Mesothelial cell of epicardium (in vitro differentiated cells): ENCODE data around the gene CCL25. TPM values are rescaled to one million over a fixed set of nuclear protein-coding genes. Genes with fewer than 3 reads are reported as not detected.

Source experiments
- DNase-seq, 2 experiments: peaks; one replicate each; pipeline ENCODE4 v3.0.0; 2021; ENCODE audit warnings: low spot score in 2 of 2; ENCODE audit not compliant: unreplicated experiment in 2 of 2
- H3K27ac Mint-ChIP-seq: 2 replicates; pipeline ENCODE4 v1.8.0; 2021; ENCODE audit warnings: mixed read lengths
- H3K27me3 Mint-ChIP-seq: 2 replicates; pipeline ENCODE4 v1.8.0; 2021; ENCODE audit warnings: low read depth, mixed read lengths
- H3K36me3 Mint-ChIP-seq: 2 replicates; pipeline ENCODE4 v1.8.0; 2021; ENCODE audit warnings: mixed read lengths
- H3K4me1 Mint-ChIP-seq: 2 replicates; pipeline ENCODE4 v1.8.0; 2021; ENCODE audit warnings: mixed read lengths
- H3K4me3 Mint-ChIP-seq: 2 replicates; pipeline ENCODE4 v1.8.0; 2021; ENCODE audit warnings: mild to moderate bottlenecking, moderate library complexity, mixed read lengths
- H3K9me3 Mint-ChIP-seq: 2 replicates; pipeline ENCODE4 v1.8.0; 2021; ENCODE audit warnings: mixed read lengths
- total RNA-seq: library from RNA; stranded (reverse); gene quantifications from 3 replicates; pipeline ENCODE4 v1.2.1, GENCODE V29; 2021
- TF ChIP-seq, protein P1 (sequence below): fragments of 200-600 bp; sonication (generic); IDR thresholded peaks from one replicate; pipeline ENCODE4 v1.5.0; 2021; ENCODE audit warnings: antibody characterized with exemption; ENCODE audit not compliant: unreplicated experiment

The CCL25 gene
- total RNA-seq, 1 donor from 2014 or later, result 0.42 TPM

DNA sequence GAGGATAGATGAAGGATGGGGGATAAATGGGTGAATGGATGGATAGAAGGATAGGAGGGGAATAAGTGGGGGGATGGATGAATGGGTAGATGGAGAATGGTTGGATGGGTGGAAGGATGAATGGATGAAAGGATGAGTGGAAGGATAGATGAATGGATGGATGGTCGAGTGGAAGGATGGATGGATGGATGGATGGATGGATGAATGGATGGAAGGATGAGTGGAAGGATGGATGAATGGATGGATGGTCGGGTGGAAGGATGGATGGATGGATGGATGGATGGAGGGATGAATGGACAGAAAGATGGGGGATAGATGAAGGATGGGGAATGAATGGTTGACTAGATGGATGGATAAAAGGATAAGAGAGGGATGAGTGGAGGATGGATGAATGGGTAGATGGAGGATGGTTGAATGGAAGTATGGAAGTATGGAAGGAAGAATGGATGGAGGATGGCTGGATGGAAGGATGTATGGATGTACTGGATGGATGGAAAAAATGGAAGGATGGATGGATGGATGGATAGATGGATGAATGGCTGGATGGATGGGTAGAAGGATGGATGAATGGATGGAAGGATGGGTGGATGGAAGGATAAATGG, 54.8 kb downstream of the CCL25 start:
- no peaks in the 10 kb centered on the region for H3K27me3 Mint-ChIP-seq
- H3K36me3 Mint-ChIP-seq, result peaks cover 32% of the 10 kb centered on the region
- TF ChIP-seq, protein P1, sequence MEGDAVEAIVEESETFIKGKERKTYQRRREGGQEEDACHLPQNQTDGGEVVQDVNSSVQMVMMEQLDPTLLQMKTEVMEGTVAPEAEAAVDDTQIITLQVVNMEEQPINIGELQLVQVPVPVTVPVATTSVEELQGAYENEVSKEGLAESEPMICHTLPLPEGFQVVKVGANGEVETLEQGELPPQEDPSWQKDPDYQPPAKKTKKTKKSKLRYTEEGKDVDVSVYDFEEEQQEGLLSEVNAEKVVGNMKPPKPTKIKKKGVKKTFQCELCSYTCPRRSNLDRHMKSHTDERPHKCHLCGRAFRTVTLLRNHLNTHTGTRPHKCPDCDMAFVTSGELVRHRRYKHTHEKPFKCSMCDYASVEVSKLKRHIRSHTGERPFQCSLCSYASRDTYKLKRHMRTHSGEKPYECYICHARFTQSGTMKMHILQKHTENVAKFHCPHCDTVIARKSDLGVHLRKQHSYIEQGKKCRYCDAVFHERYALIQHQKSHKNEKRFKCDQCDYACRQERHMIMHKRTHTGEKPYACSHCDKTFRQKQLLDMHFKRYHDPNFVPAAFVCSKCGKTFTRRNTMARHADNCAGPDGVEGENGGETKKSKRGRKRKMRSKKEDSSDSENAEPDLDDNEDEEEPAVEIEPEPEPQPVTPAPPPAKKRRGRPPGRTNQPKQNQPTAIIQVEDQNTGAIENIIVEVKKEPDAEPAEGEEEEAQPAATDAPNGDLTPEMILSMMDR, result no peak
- no peak for DNase-seq
- H3K4me3 Mint-ChIP-seq, result no peak overlapping the region
- H3K27ac Mint-ChIP-seq, result no peak overlapping the region
- no peaks in the 10 kb centered on the region for H3K4me1 Mint-ChIP-seq
- no peaks in the 10 kb centered on the region for H3K9me3 Mint-ChIP-seq

DNA sequence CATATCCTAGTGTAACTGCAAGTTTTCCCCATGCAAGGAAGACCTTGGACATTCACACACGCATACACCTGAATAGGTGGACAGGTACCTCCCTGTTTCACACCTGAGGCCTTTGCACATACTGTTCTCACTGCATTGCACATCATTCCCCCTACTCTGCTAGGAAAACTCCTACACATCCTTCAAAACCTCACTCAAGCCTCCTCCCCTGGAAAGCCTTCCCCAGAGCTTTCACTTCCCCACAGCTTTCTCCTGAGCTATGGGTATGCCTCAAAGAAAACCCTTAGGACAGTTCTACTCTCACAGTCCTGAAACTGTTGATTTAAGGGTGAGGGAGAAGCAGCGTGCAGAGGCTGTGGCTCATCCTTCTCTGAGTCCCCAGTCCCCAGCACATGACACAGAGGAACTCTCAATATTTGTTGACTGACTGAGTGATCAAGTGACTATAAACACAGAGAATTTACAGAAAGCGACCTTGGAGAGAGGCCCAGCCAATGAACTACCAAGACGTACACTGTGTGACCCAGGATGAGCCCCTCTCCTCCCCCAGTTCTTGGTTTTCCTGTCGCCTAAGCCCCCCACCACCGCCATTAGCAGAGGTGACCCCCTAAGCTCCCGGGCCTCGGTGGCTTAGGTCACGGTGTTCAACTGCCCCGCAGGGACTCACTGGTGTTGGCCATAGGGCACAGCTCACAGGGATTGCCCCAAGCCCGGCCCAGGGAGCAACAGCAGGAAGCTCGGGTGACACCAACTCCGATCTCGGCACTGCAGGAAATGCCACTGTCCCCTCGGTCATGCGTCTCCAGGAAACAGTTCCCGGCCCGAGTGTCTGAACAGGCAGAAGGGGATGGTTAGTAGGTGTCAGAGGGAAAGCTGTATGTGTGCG, 56.2 kb downstream of the CCL25 start:
- Mint-ChIP-seq H3K27me3 (no peaks in the 10 kb centered on the region), H3K4me3 (no peak overlapping the region), H3K4me1 (no peaks in the 10 kb centered on the region), H3K27ac (no peak overlapping the region), H3K9me3 (no peaks in the 10 kb centered on the region), H3K36me3 (peaks cover 28% of the 10 kb centered on the region)
- TF ChIP-seq, protein P1, result no peak
- DNase-seq, result no peak

DNA sequence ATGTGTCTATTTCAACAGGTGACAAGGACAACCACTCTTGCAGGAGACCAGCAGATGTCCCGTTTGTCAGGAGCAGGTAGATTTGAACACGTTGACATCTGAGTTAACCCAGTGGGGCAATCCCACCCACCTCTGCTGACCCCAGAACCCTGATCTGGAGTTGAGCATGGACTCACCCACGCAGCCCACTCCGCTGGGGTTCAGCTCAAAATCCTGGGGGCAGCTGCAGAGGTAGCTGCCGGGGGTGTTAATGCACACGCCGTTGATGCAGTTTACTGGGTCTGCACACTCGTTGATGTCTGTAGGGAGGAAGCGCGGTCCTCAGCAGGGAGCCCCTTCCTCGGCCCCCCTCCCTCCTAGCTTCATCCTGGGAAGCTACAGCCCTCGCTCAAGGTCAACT, 56.9 kb downstream of the CCL25 start:
- Mint-ChIP-seq H3K4me1 (no peaks in the 10 kb centered on the region), H3K9me3 (no peaks in the 10 kb centered on the region), H3K4me3 (no peak overlapping the region), H3K27ac (no peak overlapping the region), H3K36me3 (peaks cover 31% of the 10 kb centered on the region), H3K27me3 (no peaks in the 10 kb centered on the region)
- DNase-seq, result no peak
- TF ChIP-seq, protein P1, result no peak

DNA sequence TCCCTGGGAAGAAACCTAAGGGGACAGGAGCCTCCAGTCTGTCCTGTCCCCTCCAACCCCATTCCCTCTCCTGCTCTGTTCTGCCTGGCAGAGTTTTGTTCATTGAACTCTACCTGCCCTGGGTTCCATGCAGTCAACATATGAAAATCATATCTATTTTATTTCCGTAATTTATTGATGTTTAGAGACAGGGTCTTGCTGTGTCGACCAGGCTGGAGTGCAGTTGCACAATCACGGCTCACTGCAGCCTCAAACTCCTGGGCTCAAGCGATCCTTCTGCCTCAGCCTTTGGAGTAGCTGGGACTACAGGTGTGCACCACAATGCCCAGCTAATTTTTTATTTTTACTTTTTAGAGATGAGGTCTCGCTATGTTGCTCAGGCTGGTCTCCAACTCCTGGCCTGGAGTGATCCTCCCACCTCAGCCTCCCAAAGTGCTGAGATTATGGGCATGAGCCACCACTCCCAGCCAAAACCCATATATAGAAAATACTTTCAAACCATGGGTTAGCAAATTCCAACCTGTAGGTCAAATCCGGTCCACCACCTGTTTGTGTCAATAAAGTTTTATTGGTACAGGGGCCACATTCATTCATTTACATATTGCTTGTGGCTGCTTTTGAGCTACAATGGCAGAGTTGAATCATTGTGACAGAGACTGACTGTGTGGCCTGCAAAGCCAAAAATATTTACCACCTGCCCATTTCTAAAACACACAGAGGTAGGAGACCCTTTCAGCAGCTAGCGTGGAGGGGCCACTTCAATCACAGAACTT, 57.5 kb downstream of the CCL25 start:
- Mint-ChIP-seq H3K9me3 (no peaks in the 10 kb centered on the region), H3K4me3 (no peak overlapping the region), H3K27me3 (no peaks in the 10 kb centered on the region), H3K36me3 (peaks cover 31% of the 10 kb centered on the region), H3K4me1 (no peaks in the 10 kb centered on the region), H3K27ac (no peak overlapping the region)
- TF ChIP-seq, protein P1, result no peak
- DNase-seq, result no peak

DNA sequence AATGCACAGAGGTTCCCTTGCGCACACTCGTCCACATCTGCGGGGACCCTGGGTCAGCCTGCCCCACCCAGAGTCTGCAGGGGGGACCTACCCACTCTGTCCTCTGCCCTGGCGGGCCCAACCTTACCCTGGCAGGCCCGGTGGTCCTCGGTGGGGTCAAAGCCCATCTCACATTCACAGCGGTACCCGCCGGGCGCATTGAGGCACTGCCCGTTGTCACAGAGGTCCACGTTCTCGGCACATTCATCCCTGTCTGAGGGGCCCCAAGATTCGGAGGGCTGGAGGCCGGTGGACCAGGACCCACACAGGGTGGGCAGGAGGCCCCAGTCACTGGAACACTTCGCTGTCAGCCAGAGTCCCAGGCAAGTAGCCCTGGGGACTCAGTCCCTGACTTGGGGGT, 58.4 kb downstream of the CCL25 start:
- Mint-ChIP-seq H3K9me3 (no peaks in the 10 kb centered on the region), H3K27me3 (no peaks in the 10 kb centered on the region), H3K4me3 (no peak overlapping the region), H3K36me3 (peaks cover 27% of the 10 kb centered on the region), H3K4me1 (no peaks in the 10 kb centered on the region), H3K27ac (no peak overlapping the region)
- TF ChIP-seq, protein P1, result no peak
- no peak for DNase-seq
